Spleen (tissue), 7 donors: Measurements from ENCODE around the gene DDX46.

Experiments used
- POLR2A ChIP-seq, 3 donors: fragments of 450-650 bp; IDR thresholded peaks; one replicate each; pipeline ENCODE4 v1.5.1; 2017; ENCODE audit warnings: antibody characterized with exemption in 3 of 3, mild to moderate bottlenecking in 1 of 3
- TF ChIP-seq, protein P1 (sequence below), 11 experiments: fragments of 200-600 bp in 7 of 11; fragments of 450-650 bp in 4 of 11; sonication (generic) in 4 of 11; IDR thresholded peaks in 8 of 11; conservative IDR thresholded peaks in 3 of 11; 1 replicate in 7 of 11; 2 replicates in 4 of 11; pipeline versions ENCODE4 v1.4.0 to v1.8.0; 2016 to 2021; ENCODE audit warnings: antibody characterized with exemption in 11 of 11, inconsistent platforms in 4 of 11, mild to moderate bottlenecking in 1 of 11
- donor health status: DM: no; HTN: no; CAD: no; lungs with moderate emphysema.
- donor health status: DM: no; HTN: no; CAD: no.
- donor health status: DM: no; HTN: no; CAD: no.

DNA sequence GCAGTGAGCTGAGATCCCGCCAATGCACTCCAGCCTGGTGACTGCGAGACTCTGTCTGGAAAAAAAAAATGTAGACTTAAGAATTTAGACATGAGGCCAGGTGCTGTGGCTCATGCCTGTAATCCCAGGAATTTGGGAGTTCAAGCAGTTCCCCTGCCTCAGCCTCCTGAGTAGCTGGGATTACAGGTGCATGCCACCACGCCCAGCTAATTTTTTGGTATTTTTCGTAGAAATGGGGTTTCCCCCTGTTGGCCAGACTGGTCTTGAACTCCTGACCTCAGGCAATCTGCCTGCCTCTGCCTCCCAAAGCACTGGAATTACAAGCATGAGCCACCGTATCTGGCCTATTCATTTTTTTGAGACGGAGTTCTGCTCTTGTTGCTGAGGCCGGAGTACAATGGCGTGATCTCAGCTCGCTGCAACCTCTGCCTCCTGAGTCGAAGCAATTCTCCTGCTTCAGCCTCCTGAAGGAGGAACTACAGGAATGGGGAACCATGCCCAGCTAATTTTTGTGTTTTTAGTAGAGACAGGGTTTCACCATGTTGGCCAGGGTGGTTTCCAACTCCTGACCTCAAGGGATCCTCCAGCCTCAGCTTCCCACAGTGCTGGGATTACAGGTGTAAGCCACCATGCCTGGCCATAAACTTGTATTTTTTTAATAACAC lies 14.0 kb downstream of the DDX46 start:
- TF ChIP-seq, protein P1, sequence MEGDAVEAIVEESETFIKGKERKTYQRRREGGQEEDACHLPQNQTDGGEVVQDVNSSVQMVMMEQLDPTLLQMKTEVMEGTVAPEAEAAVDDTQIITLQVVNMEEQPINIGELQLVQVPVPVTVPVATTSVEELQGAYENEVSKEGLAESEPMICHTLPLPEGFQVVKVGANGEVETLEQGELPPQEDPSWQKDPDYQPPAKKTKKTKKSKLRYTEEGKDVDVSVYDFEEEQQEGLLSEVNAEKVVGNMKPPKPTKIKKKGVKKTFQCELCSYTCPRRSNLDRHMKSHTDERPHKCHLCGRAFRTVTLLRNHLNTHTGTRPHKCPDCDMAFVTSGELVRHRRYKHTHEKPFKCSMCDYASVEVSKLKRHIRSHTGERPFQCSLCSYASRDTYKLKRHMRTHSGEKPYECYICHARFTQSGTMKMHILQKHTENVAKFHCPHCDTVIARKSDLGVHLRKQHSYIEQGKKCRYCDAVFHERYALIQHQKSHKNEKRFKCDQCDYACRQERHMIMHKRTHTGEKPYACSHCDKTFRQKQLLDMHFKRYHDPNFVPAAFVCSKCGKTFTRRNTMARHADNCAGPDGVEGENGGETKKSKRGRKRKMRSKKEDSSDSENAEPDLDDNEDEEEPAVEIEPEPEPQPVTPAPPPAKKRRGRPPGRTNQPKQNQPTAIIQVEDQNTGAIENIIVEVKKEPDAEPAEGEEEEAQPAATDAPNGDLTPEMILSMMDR (IDR thresholded peaks at IDR 0.05 in 8 of 11, conservative IDR thresholded peaks at IDR 0.05 in 3 of 11): no peak
- TF ChIP-seq POLR2A (IDR thresholded peaks at IDR 0.05): no peak
